Small intestine (tissue), 7 donors: ENCODE measurements around the gene PKM. TPM values are rescaled to one million over a fixed set of nuclear protein-coding genes. Genes with fewer than 3 reads are reported as not detected.

Source experiments
- DNase-seq, 2 donors: peaks; one replicate each; pipeline versions ENCODE4 v3.0.0 to v3.0.0-alpha.2; 2013
- FAIRE-seq: peaks from 2 replicates; lab custom pipeline; 2012; peaks lifted over from hg19 to GRCh38; lab: Jason Lieb, UNC
- H3K27ac ChIP-seq, 3 donors: one replicate each; pipeline ENCODE4 v1.5.1; 2013; ENCODE audit warnings: low read length in 2 of 3, mild to moderate bottlenecking in 2 of 3, control low read depth in 1 of 3, inconsistent platforms in 1 of 3, low read depth in 1 of 3, moderate library complexity in 1 of 3
- H3K27me3 ChIP-seq, 3 donors: one replicate each; pipeline ENCODE4 v1.6.1; 2013; ENCODE audit warnings: low read length in 3 of 3, inconsistent platforms in 1 of 3; ENCODE audit not compliant: control insufficient read depth in 3 of 3, insufficient read depth in 3 of 3
- H3K36me3 ChIP-seq, 3 donors: one replicate each; pipeline ENCODE4 v1.6.1; 2013; ENCODE audit warnings: low read length in 3 of 3, inconsistent platforms in 1 of 3, low read depth in 1 of 3, mild to moderate bottlenecking in 1 of 3, moderate library complexity in 1 of 3; ENCODE audit not compliant: control insufficient read depth in 3 of 3, insufficient read depth in 2 of 3
- H3K4me1 ChIP-seq, 3 donors: one replicate each; pipeline ENCODE4 v1.6.1; 2013; ENCODE audit warnings: low read length in 2 of 3, inconsistent platforms in 1 of 3, low read depth in 1 of 3, mild to moderate bottlenecking in 1 of 3, moderate library complexity in 1 of 3; ENCODE audit not compliant: control insufficient read depth in 3 of 3, insufficient read depth in 2 of 3
- H3K4me3 ChIP-seq, 3 donors: one replicate each; pipeline ENCODE4 v1.5.1; 2013; ENCODE audit warnings: low read length in 3 of 3, control low read depth in 1 of 3, inconsistent platforms in 1 of 3, low read depth in 1 of 3, mild to moderate bottlenecking in 1 of 3, moderate library complexity in 1 of 3
- H3K9me3 ChIP-seq, 2 donors: one replicate each; pipeline ENCODE4 v1.6.1; 2013; ENCODE audit warnings: low read depth in 1 of 2, low read length in 1 of 2; ENCODE audit not compliant: control insufficient read depth in 2 of 2, insufficient read depth in 1 of 2
- WGBS, 3 donors: extraction: QIAGEN DNeasy Blood & Tissue Kit; methylation state at CpG; one replicate each; pipeline ENCODE4 v1.1.7; 2013; 5-methylcytosine and 5-hydroxymethylcytosine counted together
- polyA plus RNA-seq, 4 donors: library from polyadenylated mRNA; stranded (reverse) in 3 of 4; unstranded in 1 of 4; fragments of 200-250 nt in 3 of 4; fragments of 120-200 nt in 1 of 4; gene quantifications; one replicate each; pipeline versions ENCODE4 v1.2.1 to v1.2.3, GENCODE V29; 2013
- donor health status: healthy with polysubstance abuse.
- donor health status: control.
- donor health status: control.
- donor health status: Bipolar disorder and iron deficiency.
- donor health status: healthy.

The PKM gene
- polyA plus RNA-seq, 4 donors, result 243 to 362 (median 254) TPM

- DNase-seq (no peak), FAIRE-seq (no peak)
- WGBS, 3 donors, result 63 to 83% (median 81%) methylated on average over 2 of the region's 2 CpGs
- Histone ChIP-seq H3K4me3 (no peak overlapping the region), H3K27ac (no peak overlapping the region), H3K9me3 (no peaks in the 10 kb centered on the region), H3K27me3 (no peaks in the 10 kb centered on the region), H3K4me1 (peaks cover 0 to 2% (median 0%) of the 10 kb centered on the region in 3 donors), H3K36me3 (peaks cover 7 to 30% (median 7%) of the 10 kb centered on the region in 3 donors)
Measured at GRCh38 chr15:72242775-72243370, 11.9 kb upstream of the PKM start.

- Histone ChIP-seq H3K4me3 (no peak overlapping the region), H3K9me3 (no peaks in the 10 kb centered on the region), H3K4me1 (peaks cover 0 to 12% (median 2%) of the 10 kb centered on the region in 3 donors), H3K36me3 (peaks cover 7 to 18% (median 7%) of the 10 kb centered on the region in 3 donors), H3K27me3 (no peaks in the 10 kb centered on the region), H3K27ac (no peak overlapping the region)
- peak in 1 of 2 donors; percentile 43 for DNase-seq
- FAIRE-seq, result no peak
Measured at GRCh38 chr15:72239652-72240051, 8.7 kb upstream of the PKM start.

GRCh38 chr15:72238586-72238985 is 7.6 kb upstream of the PKM start:
- H3K27me3 ChIP-seq, result no peaks in the 10 kb centered on the region
- no peaks in the 10 kb centered on the region for H3K9me3 ChIP-seq
- H3K27ac ChIP-seq, result no peak overlapping the region
- H3K36me3 ChIP-seq, result peaks cover 7 to 17% (median 7%) of the 10 kb centered on the region in 3 donors
- H3K4me1 ChIP-seq, result peaks cover 0 to 12% (median 2%) of the 10 kb centered on the region in 3 donors
- no peak overlapping the region for H3K4me3 ChIP-seq
- WGBS, 3 donors, result 98 to 100% (median 98%) methylated on average over 3 of the region's 3 CpGs
- DNase-seq, result no peak
- FAIRE-seq, result no peak

DNA sequence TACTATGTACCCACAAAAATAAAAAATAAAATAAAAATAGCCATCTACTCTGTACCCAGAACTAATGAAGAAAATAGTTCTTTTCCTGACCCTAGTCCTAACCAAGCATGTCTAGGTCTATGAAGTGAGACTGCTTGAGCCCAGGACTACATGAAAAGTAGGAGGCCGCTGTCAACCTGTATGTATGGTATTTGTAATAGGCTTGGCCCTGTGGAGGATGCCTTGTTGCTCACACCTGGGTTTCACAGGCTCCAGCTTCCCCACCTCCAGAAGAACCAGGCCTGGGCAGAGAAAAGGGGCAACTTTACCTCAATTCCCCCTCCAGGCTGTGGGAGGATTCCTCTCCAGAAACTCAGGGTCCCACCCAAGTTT is 6.8 kb upstream of the PKM start:
- WGBS, 3 donors, result 96 to 100% (median 96%) methylated on average over 1 of the region's 1 CpG
- H3K27ac ChIP-seq, result peak overlapping the region in 1 of 3 donors; percentile 55
- no peak for FAIRE-seq

DNA sequence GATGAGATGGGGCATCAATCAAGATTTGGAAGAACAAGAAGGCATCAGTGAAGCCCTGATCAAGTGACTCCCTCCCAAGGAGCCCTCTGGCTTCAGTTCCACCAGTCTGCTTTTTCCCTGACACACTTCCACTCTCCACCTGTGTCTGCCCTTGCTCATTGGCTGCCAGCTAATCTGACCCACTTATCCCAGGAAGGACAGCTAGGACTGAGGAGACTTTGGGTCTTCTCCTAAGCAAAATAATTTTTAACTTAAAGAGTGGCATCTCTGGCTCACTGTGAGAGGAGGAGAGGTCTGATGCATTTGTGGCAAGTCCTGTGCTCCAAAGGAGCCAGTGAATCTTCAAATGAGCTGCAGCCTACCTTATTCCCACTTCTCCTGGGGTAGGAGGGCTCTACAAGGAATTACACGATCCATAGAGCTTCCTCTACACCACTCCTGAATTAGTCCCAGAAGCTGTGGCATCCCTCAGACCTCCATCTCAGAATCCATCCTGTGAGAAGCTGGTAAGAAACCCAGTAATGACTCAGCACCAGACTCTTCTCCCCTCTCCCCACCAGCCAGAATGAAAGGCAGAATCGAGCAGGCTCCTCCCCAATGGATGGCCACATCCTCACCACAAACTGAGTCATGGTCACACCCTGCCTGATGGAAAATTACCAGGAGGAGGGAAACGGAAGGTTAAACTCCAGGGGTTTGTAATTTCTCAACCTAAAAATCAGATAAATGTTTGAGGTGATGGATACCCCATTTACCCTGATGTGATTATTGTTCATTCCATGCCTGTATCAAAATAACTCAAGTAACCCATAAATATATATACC is 6.3 kb upstream of the PKM start:
- no peak for FAIRE-seq
- WGBS, 3 donors, result 23 to 32% (median 25%) methylated on average over 3 of the region's 3 CpGs
- peak overlapping the region in 1 of 3 donors; percentile 81 for H3K27ac ChIP-seq
- H3K9me3 ChIP-seq, result no peaks in the 10 kb centered on the region
- no peaks in the 10 kb centered on the region for H3K27me3 ChIP-seq
- peaks cover 2 to 12% (median 5%) of the 10 kb centered on the region in 3 donors for H3K4me1 ChIP-seq
- H3K36me3 ChIP-seq, result peaks cover 6 to 15% (median 6%) of the 10 kb centered on the region in 3 donors
- DNase-seq, result peak in 1 of 2 donors; percentile 77
- no peak overlapping the region for H3K4me3 ChIP-seq

More for the DNA sequence above, 6.8 kb upstream of the PKM start:
- H3K27me3 ChIP-seq, result no peaks in the 10 kb centered on the region
- no peak overlapping the region for H3K4me3 ChIP-seq
- no peak for DNase-seq
- no peaks in the 10 kb centered on the region for H3K9me3 ChIP-seq
- peaks cover 7 to 17% (median 7%) of the 10 kb centered on the region in 3 donors for H3K36me3 ChIP-seq
- peaks cover 0 to 12% (median 2%) of the 10 kb centered on the region in 3 donors for H3K4me1 ChIP-seq

GRCh38 chr15:72236381-72237003 is 5.5 kb upstream of the PKM start:
- no peak for FAIRE-seq
- no peak for DNase-seq
- H3K4me3 ChIP-seq, result no peak overlapping the region
- peaks cover under 1 to 8% (median 5%) of the 10 kb centered on the region in 3 donors for H3K36me3 ChIP-seq
- WGBS, 3 donors, result 90 to 95% (median 93%) methylated on average over 2 of the region's 2 CpGs
- H3K4me1 ChIP-seq, result peaks cover 2 to 12% (median 7%) of the 10 kb centered on the region in 3 donors
- H3K27ac ChIP-seq, result peak overlapping the region in 1 of 3 donors; percentile 81
- no peaks in the 10 kb centered on the region for H3K9me3 ChIP-seq
- no peaks in the 10 kb centered on the region for H3K27me3 ChIP-seq

GRCh38 chr15:72235298-72235697 is 4.3 kb upstream of the PKM start:
- 91 to 95% (median 92%) methylated on average over 4 of the region's 4 CpGs for WGBS, 3 donors
- FAIRE-seq (no peak), DNase-seq (no peak)
- Histone ChIP-seq H3K36me3 (peaks cover 0 to 2% (median under 1%) of the 10 kb centered on the region in 3 donors), H3K4me3 (no peak overlapping the region), H3K27me3 (no peaks in the 10 kb centered on the region), H3K4me1 (peaks cover 2 to 12% (median 7%) of the 10 kb centered on the region in 3 donors), H3K27ac (no peak overlapping the region), H3K9me3 (no peaks in the 10 kb centered on the region)

DNA sequence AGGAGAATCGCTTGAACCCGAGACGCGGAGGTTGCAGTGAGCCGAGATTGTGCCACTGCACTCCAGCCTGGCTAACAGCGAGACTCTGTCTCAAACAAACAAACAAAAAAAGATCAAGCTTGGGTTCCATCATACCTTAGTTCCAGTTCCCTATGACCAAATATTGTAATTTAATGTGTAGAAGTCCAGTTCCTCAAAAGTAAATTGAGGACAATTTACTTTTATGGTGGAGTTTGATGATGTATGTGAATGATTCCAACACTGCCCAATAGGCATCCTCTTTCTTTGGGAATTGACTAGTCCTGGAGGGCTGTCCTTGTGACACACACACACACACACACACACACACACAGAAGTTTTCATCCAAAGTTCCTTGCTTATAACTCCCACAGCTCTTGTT is 2.8 kb upstream of the PKM start:
- H3K27ac ChIP-seq, result no peak overlapping the region
- no peak for DNase-seq
- no peak overlapping the region for H3K4me3 ChIP-seq
- H3K4me1 ChIP-seq, result peaks cover 3 to 15% (median 12%) of the 10 kb centered on the region in 3 donors
- WGBS, 3 donors, result 96 to 98% (median 96%) methylated on average over 6 of the region's 6 CpGs
- H3K27me3 ChIP-seq, result no peaks in the 10 kb centered on the region
- no peak for FAIRE-seq
- H3K36me3 ChIP-seq, result no peaks in the 10 kb centered on the region
- H3K9me3 ChIP-seq, result no peaks in the 10 kb centered on the region
